AG08395 (cell line): ENCODE measurements around the gene B3GALT4.

Experiments used
- DNase-seq: peaks from one replicate; pipeline ENCODE4 v3.0.0; 2012; ENCODE audit warnings: mixed read lengths, low spot score

The B3GALT4 gene

GRCh38 chr6:33315793-33316602 lies 39.1 kb downstream of the B3GALT4 start:
- DNase-seq, result no peak

- no peak for DNase-seq
Observed at GRCh38 chr6:33316603-33317418, 39.9 kb downstream of the B3GALT4 start.

- peak; percentile 86 for DNase-seq
Observed at GRCh38 chr6:33317419-33317668, 40.4 kb downstream of the B3GALT4 start.

DNA sequence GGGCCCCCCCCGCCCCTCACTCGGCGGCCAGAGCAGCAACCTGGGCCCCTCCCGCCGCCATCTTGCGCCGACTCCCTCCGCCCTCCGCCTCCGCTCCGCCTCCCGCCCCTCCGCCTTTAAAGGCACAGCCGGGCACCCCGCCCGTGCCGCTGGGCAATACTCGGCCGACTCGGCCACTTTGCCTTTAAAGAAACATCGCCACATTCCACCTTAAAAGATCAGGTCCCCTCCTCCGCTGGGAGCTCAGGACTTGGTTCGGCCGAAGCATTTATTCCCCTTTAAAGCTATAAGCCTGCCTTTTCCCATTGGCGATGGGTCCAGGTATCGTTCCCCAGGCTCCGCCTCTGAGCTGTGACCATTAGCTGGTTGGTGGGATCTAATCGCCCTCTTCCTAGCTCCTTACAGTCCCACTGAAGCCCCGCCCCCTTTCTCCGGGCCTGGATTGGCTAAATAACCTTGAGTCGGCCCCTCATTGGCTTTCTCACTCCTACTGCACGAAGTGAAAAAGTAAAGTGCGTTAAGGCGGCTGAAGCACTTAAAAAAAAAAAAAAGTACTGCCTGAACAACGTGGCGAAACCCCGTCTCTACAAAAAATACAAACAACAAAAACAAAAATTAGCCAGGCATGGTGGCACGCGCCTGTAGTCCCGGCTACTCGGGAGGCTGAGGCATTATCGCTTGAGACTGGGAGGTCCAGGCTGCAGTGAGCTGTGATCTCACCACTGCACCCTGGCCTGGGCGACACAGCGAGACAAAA lies 40.9 kb downstream of the B3GALT4 start, which contains the start of gene ZBTB22:
Gene ZBTB22, minus strand, starts transcription at position 76 of the 757 bp plus-strand sequence. CDS start 828 bp downstream, outside the sequence.
- DNase-seq, result peak; percentile 94

DNA sequence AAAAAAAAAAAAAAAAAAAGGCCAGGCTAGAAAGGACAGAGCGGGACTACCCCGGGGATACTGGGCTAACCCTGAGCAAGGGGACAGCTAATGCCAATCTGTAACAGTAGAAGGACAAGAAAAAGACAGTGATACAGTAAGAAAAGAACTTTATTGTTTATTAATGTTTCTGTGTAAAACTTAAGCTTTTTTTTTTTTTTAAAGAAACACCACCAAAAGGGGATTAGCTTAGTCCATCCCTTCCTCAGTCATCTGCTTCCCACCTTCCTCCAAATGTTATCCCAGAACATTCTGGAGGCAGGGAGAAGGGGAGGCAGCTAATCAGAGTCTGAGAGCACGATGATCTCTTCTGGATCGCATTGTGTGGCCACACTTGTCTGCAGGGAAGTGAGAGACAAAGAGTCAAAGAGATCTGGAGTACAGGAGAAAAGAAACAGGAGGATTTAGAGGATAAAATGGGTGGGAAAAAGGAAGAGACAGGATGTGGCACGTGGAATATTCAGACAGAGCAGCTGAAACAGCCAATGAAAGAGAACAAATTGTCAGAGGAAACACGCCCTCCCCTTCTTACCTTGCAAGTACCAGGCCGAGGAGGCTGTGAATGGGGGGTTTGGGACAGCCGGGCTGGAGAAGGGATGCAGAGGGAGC lies 41.6 kb downstream of the B3GALT4 start:
- DNase-seq, result no peak

DNA sequence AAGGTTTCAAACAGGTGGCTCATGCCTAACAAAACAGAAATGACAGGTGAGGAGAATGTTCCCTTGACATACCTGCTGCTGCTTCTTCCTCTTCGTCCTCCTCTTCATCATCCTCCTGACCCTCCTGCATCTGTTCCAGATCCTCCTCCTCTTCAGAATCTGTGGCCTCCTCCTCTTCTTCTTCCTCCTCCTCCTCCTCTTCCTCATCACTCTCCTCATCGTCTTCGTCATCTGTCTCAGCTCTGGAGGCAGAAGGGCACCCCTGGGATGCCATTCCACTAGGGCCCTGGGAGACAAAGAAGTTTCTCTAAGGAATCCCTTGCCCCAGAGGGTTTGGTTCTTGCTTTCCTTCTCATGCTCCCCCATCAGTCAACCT lies 43.0 kb downstream of the B3GALT4 start:
- no peak for DNase-seq

DNA sequence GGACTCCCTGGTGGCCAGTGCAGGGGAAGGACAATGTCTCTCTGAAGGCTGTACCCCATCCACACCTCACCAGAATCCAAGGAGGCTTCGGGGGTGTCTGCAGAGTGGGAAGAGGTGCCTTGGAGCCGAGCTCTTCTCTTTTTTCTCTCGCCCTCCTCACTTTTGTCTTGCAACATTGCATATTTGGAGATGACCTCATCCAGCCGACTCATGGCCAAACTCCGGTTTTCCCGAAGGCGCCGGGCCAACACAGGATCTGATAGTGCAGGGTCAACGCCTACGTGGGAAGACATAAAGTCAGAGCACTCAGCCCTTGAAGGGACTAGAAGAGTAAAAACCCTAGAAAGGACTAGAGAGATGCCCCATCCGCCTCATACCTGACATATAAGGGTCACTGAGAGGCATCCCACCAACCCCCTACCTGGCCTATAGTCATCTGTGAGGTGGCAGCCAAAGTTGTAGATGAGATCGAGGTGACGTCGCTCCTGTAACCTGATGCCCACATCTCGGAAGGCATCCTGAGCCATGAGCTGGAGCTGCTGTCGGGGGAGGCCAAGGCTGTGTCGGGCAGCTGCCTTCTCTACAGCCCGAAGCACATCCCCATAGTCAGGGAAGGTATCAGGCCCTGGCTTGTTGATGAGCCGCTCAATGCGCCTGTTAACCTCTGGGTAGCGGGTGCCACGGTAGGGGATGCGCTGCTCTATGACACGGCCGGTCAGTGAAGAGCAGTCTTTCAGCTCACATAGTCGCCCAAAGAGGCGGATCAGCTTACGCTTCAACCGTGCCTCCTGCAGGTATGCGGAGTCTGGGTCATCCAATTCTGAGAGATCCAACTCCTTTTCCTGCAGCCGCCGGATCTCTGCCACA lies 43.6 kb downstream of the B3GALT4 start:
- peak; percentile 77 for DNase-seq

GRCh38 chr6:33321227-33321626 lies 44.3 kb downstream of the B3GALT4 start:
- no peak for DNase-seq

DNA sequence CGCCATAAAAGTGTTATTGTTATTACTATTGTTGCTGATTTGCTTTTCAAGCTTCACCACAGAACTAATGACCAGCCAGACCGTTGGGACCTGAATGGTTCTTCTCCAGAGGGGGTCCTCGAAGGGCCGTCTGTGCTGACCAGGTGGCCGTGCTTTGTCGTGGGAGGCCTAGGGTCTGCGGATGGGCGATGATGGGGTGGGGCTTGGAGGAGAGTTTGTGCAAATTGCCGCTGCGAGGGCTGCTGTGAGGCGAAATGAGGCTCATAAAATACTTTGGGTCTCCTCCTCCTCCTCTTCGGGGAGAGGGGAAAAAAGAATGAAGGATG lies 46.7 kb downstream of the B3GALT4 start:
- DNase-seq, result no peak

- no peak for DNase-seq
Observed at GRCh38 chr6:33324125-33324524, 47.2 kb downstream of the B3GALT4 start.
